ENCODE results near the gene MOG.

MOG gene

DNA sequence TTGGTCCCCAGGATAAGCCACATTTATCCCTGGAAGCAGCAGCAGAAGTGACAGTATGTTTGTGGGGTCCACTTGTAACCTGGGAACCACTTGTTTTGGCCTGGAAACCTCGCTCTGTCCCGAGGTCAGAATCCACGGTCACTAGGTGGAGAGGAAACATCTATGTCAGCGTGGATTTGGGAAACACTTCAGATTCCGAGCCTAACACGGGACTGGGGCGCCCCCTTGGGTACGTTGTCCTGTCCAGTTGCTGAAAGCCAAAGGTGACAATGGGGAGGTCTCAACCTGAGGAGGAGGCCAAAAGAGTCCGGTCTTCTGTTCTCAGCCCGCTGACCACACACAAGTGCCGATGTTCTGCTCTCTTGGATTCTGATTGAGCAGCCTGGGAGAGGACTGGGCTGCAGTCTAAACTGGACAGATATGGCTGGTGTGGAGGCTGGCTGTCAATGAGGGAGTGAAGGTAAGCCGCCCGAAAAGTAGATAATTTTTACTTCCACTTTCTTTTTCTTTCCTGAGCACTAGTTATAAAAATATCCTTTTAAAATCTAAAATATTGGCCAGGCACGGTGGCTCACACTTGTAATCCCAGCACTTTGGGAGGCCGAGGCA, 28.9 kb downstream of the MOG start:
- TF ChIP-seq, protein P1, sequence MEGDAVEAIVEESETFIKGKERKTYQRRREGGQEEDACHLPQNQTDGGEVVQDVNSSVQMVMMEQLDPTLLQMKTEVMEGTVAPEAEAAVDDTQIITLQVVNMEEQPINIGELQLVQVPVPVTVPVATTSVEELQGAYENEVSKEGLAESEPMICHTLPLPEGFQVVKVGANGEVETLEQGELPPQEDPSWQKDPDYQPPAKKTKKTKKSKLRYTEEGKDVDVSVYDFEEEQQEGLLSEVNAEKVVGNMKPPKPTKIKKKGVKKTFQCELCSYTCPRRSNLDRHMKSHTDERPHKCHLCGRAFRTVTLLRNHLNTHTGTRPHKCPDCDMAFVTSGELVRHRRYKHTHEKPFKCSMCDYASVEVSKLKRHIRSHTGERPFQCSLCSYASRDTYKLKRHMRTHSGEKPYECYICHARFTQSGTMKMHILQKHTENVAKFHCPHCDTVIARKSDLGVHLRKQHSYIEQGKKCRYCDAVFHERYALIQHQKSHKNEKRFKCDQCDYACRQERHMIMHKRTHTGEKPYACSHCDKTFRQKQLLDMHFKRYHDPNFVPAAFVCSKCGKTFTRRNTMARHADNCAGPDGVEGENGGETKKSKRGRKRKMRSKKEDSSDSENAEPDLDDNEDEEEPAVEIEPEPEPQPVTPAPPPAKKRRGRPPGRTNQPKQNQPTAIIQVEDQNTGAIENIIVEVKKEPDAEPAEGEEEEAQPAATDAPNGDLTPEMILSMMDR (IDR thresholded peaks at IDR 0.05): no peak

DNA sequence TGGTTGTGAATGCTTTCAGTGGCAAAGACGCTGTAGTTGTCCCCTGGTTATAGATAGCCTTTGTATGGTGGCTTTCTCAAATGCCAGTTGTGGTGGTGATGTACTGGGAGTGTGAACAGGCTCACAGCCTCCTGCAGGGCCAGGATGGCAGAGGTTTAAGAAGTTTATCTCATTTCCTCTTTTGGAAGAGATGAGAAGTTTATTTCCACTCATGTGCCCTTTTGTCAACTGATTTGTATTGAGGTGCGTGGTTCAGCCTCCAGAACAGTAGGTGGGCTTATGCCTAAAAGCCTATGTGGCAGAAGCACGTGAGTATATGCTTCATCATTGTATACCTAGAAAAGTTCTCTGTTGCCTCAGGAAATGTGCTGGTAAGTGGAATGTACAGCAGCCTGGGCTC, 37.7 kb downstream of the MOG start:
- TF ChIP-seq, protein P1 (IDR thresholded peaks at IDR 0.05): no peak

DNA sequence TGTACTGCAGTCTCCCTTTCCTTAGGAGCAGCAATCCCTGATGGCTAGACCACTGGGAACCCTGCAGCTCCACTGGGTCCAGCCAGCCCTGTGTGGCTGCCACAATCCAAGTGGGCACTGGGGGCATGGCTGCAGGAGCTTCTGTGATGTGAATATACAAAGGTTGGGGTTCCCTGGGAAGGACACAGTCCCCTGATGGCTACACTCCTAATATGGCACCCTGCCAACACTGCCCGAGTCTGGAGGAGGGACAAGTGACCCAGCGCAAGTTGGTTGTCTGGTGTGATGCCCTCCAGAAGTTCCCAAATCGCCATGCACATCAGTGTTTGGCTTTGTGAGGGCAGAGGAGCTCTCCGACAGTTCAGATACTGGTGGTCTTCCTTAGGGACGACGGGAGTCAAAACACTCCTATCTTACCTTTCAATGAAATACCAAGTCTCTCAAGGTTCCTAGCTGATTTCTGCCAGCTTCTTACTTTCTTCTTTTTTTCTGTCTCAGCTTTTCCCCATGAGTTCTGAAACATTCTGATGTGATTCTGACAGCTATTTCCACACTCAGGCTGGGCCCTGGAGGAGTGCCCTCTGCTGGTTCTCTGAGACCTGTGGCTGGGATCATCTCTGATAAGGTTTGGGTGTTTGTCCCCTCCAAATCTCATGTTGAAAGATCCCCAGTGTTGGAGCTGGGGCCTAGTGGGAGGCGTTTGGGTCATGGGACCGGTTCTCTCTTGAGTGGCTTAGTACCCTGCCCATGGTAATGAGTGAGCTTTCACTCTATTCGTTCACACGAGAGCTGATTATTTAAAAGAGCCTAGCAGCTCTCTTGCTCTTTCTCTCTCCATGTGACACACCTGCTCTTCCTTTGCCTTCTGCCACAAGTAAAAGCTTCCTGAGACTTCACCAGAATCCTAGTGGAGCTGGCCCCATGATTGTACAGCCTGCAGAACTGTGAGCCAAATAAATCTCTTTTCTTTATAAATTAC, 39.5 kb downstream of the MOG start:
- TF ChIP-seq, protein P1 (IDR thresholded peaks at IDR 0.05): peak; percentile 61

DNA sequence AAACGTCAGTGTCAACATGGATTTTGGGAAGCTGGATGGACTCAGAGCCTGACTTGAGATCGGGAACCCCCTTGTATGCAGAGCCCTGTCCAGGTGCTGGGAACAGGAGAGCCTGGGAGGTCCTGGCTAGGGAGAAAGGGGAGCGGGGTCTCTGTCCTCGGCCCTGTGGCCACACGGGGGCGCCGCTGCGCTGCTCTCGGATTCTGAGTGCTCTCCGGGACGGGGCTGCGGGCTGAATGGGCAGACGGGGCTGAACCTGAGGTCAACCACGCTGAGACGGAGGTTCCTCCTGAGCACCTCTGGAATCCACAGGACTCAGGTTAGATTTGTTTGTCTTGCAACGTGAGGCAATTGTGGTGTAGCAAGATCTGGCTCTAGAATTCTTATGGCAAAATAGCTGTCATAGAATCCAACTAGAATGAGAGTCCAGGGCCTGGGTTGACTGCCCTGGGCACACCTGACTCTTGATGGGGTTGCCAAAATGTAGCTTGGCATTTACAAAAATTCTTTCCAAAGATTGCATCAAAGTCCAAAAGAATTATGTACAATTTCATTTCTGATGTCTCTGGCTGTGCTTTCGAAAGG, 45.7 kb downstream of the MOG start:
- TF ChIP-seq, protein P1 (IDR thresholded peaks at IDR 0.05): peak; percentile 58

DNA sequence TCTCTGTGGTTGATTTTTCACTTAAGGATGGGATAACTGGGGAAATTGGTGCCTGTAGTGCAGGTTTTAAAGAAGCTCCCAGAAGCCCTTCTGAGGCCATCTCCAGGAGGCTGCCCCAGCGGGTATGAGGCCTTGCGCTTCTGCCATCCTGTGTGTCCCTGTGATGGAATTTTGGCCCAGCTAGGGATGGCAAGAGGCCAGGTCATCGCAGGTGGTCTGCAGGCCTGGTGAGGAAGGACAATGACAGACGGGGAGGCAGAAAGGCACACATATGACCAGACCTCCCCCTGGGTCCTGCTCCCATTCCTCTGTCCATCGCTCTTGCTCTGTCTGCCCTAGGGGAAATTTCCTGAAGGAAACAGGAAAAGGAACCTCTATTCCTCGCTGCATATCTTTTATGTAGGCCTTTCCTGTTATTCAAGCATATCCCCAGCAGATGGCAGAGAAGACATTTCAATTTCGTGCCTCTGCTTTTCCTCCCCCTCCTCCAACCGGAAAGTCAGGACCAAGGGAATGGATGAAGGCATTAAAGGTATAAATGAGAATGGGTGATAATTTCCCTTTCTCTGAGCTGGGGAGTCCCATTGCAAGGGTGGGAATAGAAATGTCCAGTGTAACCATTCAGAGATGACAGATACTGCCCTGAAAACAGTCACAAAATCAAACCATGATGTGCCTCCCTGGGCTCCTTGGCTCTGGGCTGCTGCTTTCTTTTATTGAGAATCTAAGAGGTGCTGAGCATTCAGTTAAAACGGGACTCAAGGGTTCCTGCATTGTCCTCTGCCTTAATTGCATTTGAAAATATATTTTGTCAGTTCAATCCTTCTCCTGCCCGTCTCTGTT, 48.7 kb downstream of the MOG start:
- TF ChIP-seq, protein P1 (IDR thresholded peaks at IDR 0.05): peak; percentile 61

DNA sequence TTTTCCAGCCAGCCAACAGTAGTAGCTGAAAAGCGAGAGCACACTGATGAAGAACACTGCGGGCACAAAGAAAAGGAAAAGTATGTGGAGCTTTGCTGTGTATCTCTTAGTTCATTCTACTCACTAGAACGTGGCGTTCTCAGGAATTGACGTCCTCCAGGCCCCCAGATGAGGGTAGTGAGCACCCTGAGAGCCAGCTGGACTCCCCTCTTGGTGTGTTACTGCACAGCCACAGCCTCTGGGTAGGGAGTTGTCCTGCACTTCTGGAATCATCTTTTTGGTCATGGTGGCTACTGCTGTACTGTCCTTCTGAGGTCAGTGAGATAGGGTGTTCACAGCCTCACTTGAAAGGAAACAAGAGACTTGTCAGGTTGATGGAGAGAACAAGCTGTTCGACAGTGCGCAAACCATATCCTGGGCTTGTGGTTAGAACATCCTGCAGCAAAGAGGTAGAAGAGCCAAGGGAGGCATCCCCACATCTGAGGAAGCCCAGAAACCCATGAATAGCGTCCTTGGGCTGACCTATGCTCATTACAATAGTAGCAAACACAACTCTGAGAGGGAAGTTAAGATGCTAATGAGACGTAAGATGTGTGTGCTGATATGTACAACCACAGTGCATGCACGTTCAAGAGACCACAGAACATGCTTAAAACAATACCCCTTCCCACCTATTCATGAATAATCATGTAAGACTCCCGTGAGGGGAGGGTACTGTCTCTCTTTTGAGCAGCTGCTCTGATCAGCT, 51.7 kb downstream of the MOG start:
- TF ChIP-seq, protein P1 (IDR thresholded peaks at IDR 0.05): no peak

Measured in LNCAP (cell line).